T-helper 2 cell treated with Interferon-gamma antibody and Interleukin-4, amounts not matched to agents 5 μg/mL and 100 μg/mL, for 36 hours (primary cell): ENCODE results near the gene CPPED1.
A peak's percentile ranks its signal among the peaks of the same experiment; 100 is the strongest.

ENCODE experiments used
- DNase-seq: peaks from one replicate; pipeline ENCODE4 v3.0.0; 2021; ENCODE audit warnings: low spot score
- H3K27ac Mint-ChIP-seq: one replicate; pipeline ENCODE4 v1.8.0; 2021; ENCODE audit warnings: mild to moderate bottlenecking, mixed read lengths
- H3K27me3 Mint-ChIP-seq: one replicate; pipeline ENCODE4 v1.8.0; 2021; ENCODE audit warnings: low read depth, mixed read lengths
- H3K36me3 Mint-ChIP-seq: one replicate; pipeline ENCODE4 v1.8.0; 2021; ENCODE audit warnings: low read depth, mixed read lengths
- H3K4me1 Mint-ChIP-seq: one replicate; pipeline ENCODE4 v1.8.0; 2021; ENCODE audit warnings: low read depth, mixed read lengths
- H3K4me3 Mint-ChIP-seq: one replicate; pipeline ENCODE4 v1.8.0; 2022; ENCODE audit warnings: mild to moderate bottlenecking, moderate library complexity, mixed read lengths
- H3K9me3 Mint-ChIP-seq: one replicate; pipeline ENCODE4 v1.8.0; 2021; ENCODE audit warnings: mixed read lengths

Gene CPPED1

GRCh38 chr16:12688951-12689850 is 114.5 kb downstream of the CPPED1 start:
- Mint-ChIP-seq H3K36me3 (peaks cover 5% of the 10 kb centered on the region), H3K4me3 (no peak overlapping the region), H3K4me1 (peaks cover 11% of the 10 kb centered on the region), H3K27ac (peak overlapping the region; percentile 41), H3K9me3 (no peaks in the 10 kb centered on the region), H3K27me3 (no peaks in the 10 kb centered on the region)
- no peak for DNase-seq

- no peak for DNase-seq
- Mint-ChIP-seq H3K27me3 (no peaks in the 10 kb centered on the region), H3K9me3 (no peaks in the 10 kb centered on the region), H3K27ac (no peak overlapping the region), H3K36me3 (peaks cover 5% of the 10 kb centered on the region), H3K4me3 (no peak overlapping the region), H3K4me1 (peaks cover 11% of the 10 kb centered on the region)
Observed at GRCh38 chr16:12685806-12686205, 117.9 kb downstream of the CPPED1 start.

GRCh38 chr16:12682432-12683165 is 121.1 kb downstream of the CPPED1 start:
- H3K36me3 Mint-ChIP-seq = peaks cover 5% of the 10 kb centered on the region
- no peak for DNase-seq
- peaks cover 6% of the 10 kb centered on the region for H3K4me1 Mint-ChIP-seq
- H3K9me3 Mint-ChIP-seq = no peaks in the 10 kb centered on the region
- H3K27me3 Mint-ChIP-seq = no peaks in the 10 kb centered on the region
- H3K4me3 Mint-ChIP-seq = no peak overlapping the region
- H3K27ac Mint-ChIP-seq = no peak overlapping the region

- no peaks in the 10 kb centered on the region for H3K27me3 Mint-ChIP-seq
- no peak overlapping the region for H3K27ac Mint-ChIP-seq
- peaks cover 15% of the 10 kb centered on the region for H3K4me1 Mint-ChIP-seq
- no peak for DNase-seq
- H3K4me3 Mint-ChIP-seq = no peak overlapping the region
- H3K9me3 Mint-ChIP-seq = no peaks in the 10 kb centered on the region
- H3K36me3 Mint-ChIP-seq = peaks cover 7% of the 10 kb centered on the region
Observed at GRCh38 chr16:12681653-12682052, 122.0 kb downstream of the CPPED1 start.

- Mint-ChIP-seq H3K4me3 (no peak overlapping the region), H3K36me3 (peaks cover 7% of the 10 kb centered on the region), H3K27me3 (no peaks in the 10 kb centered on the region), H3K9me3 (no peaks in the 10 kb centered on the region), H3K27ac (no peak overlapping the region), H3K4me1 (peaks cover 16% of the 10 kb centered on the region)
- no peak for DNase-seq
Observed at GRCh38 chr16:12680531-12680930, 123.2 kb downstream of the CPPED1 start.

GRCh38 chr16:12679660-12680272 is 123.9 kb downstream of the CPPED1 start:
- Mint-ChIP-seq H3K36me3 (peaks cover 7% of the 10 kb centered on the region), H3K4me3 (no peak overlapping the region), H3K9me3 (no peaks in the 10 kb centered on the region), H3K27ac (no peak overlapping the region), H3K4me1 (peaks cover 16% of the 10 kb centered on the region), H3K27me3 (no peaks in the 10 kb centered on the region)
- DNase-seq = no peak

- no peak for DNase-seq
- Mint-ChIP-seq H3K27me3 (no peaks in the 10 kb centered on the region), H3K4me1 (peaks cover 16% of the 10 kb centered on the region), H3K4me3 (no peak overlapping the region), H3K27ac (no peak overlapping the region), H3K9me3 (no peaks in the 10 kb centered on the region), H3K36me3 (peaks cover 9% of the 10 kb centered on the region)
Observed at GRCh38 chr16:12678983-12679382, 124.7 kb downstream of the CPPED1 start.

GRCh38 chr16:12677502-12677901 is 126.2 kb downstream of the CPPED1 start:
- Mint-ChIP-seq H3K36me3 (peaks cover 9% of the 10 kb centered on the region), H3K27ac (no peak overlapping the region), H3K4me3 (no peak overlapping the region), H3K4me1 (peaks cover 16% of the 10 kb centered on the region), H3K27me3 (no peaks in the 10 kb centered on the region), H3K9me3 (no peaks in the 10 kb centered on the region)
- no peak for DNase-seq

GRCh38 chr16:12675852-12676251 is 127.8 kb downstream of the CPPED1 start:
- peaks cover 16% of the 10 kb centered on the region for H3K4me1 Mint-ChIP-seq
- DNase-seq = no peak
- no peaks in the 10 kb centered on the region for H3K27me3 Mint-ChIP-seq
- H3K4me3 Mint-ChIP-seq = no peak overlapping the region
- H3K36me3 Mint-ChIP-seq = peaks cover 9% of the 10 kb centered on the region
- H3K9me3 Mint-ChIP-seq = no peaks in the 10 kb centered on the region
- no peak overlapping the region for H3K27ac Mint-ChIP-seq

- peaks cover 16% of the 10 kb centered on the region for H3K4me1 Mint-ChIP-seq
- no peak for DNase-seq
- H3K27ac Mint-ChIP-seq = no peak overlapping the region
- H3K27me3 Mint-ChIP-seq = no peaks in the 10 kb centered on the region
- H3K9me3 Mint-ChIP-seq = peaks cover 4% of the 10 kb centered on the region
- peaks cover 12% of the 10 kb centered on the region for H3K36me3 Mint-ChIP-seq
- no peak overlapping the region for H3K4me3 Mint-ChIP-seq
Observed at GRCh38 chr16:12675046-12675445, 128.6 kb downstream of the CPPED1 start.

GRCh38 chr16:12674524-12674923 is 129.2 kb downstream of the CPPED1 start:
- Mint-ChIP-seq H3K4me1 (peaks cover 16% of the 10 kb centered on the region), H3K36me3 (peaks cover 12% of the 10 kb centered on the region), H3K4me3 (no peak overlapping the region), H3K9me3 (peaks cover 4% of the 10 kb centered on the region), H3K27ac (no peak overlapping the region), H3K27me3 (no peaks in the 10 kb centered on the region)
- no peak for DNase-seq

- peaks cover 12% of the 10 kb centered on the region for H3K36me3 Mint-ChIP-seq
- H3K27ac Mint-ChIP-seq = no peak overlapping the region
- peaks cover 16% of the 10 kb centered on the region for H3K4me1 Mint-ChIP-seq
- peaks cover 7% of the 10 kb centered on the region for H3K9me3 Mint-ChIP-seq
- no peaks in the 10 kb centered on the region for H3K27me3 Mint-ChIP-seq
- H3K4me3 Mint-ChIP-seq = no peak overlapping the region
- no peak for DNase-seq
Observed at GRCh38 chr16:12674071-12674470, 129.6 kb downstream of the CPPED1 start.

GRCh38 chr16:12673466-12673865 is 130.2 kb downstream of the CPPED1 start:
- Mint-ChIP-seq H3K27me3 (no peaks in the 10 kb centered on the region), H3K9me3 (peaks cover 13% of the 10 kb centered on the region), H3K4me3 (no peak overlapping the region), H3K36me3 (peaks cover 14% of the 10 kb centered on the region), H3K4me1 (peaks cover 16% of the 10 kb centered on the region), H3K27ac (no peak overlapping the region)
- DNase-seq = no peak

GRCh38 chr16:12672986-12673385 is 130.7 kb downstream of the CPPED1 start:
- Mint-ChIP-seq H3K27me3 (no peaks in the 10 kb centered on the region), H3K4me1 (peaks cover 14% of the 10 kb centered on the region), H3K4me3 (no peak overlapping the region), H3K36me3 (peaks cover 11% of the 10 kb centered on the region), H3K9me3 (peaks cover 18% of the 10 kb centered on the region), H3K27ac (no peak overlapping the region)
- no peak for DNase-seq
